IMR-90 (cell line): Measurements from ENCODE around the gene MTFR1L. TPM values are rescaled to one million over a fixed set of nuclear protein-coding genes. Genes with fewer than 3 reads are reported as not detected.

ENCODE experiments used
- ATAC-seq: fragments of 200-7000 bp; cut with Tn5 transposase; 2 replicates; pipeline ENCODE4 v1.9.1; 2020; ENCODE audit warnings: low read depth, mild to moderate bottlenecking, moderate library complexity
- BruUV-seq: library from RNA; stranded (reverse); fragments of 400-500 nt; replicated peaks from 2 replicates; lab custom pipeline; 2021; lab: Mats Ljungman, UMichigan
- CTCF ChIA-PET: fragments of 300-600 bp; formaldehyde crosslinking; extraction: SDS; loops from one replicate; lab custom pipeline; 2021; ENCODE audit warnings: antibody characterized with exemption; lab: Yijun Ruan, JAX
- POLR2A ChIA-PET: fragments of 300-600 bp; sonication (Branson Sonifier 250); formaldehyde crosslinking; loops from one replicate; lab custom pipeline; 2022; ENCODE audit warnings: antibody characterized with exemption; ENCODE audit not compliant: unreplicated experiment; lab: Charles Lee
- DNase-seq: peaks from one replicate; pipeline ENCODE4 v3.0.0; 2013
- H2AFZ ChIP-seq: replicated peaks from 2 replicates; pipeline ENCODE3; 2013; ENCODE audit warnings: low read length, mild to moderate bottlenecking; ENCODE audit not compliant: poor library complexity
- H2AK5ac ChIP-seq: 2 replicates; pipeline ENCODE4 v1.6.1; 2013; ENCODE audit warnings: low read depth, low read length, inconsistent platforms
- H2AK9ac ChIP-seq: replicated peaks from 2 replicates; pipeline ENCODE3; 2013; ENCODE audit warnings: mild to moderate bottlenecking, low read depth, low read length, moderate library complexity; ENCODE audit not compliant: poor library complexity
- H2BK120ac ChIP-seq: 2 replicates; pipeline ENCODE4 v1.6.1; 2013; ENCODE audit warnings: low read depth, low read length, inconsistent platforms
- H2BK15ac ChIP-seq: 3 replicates; pipeline ENCODE4 v1.6.1; 2013; ENCODE audit warnings: low read depth, low read length, inconsistent platforms
- H2BK20ac ChIP-seq: 2 replicates; pipeline ENCODE4 v1.6.1; 2013; ENCODE audit warnings: low read depth, mild to moderate bottlenecking, inconsistent platforms, low read length, moderate library complexity
- H2BK5ac ChIP-seq: 2 replicates; pipeline ENCODE4 v1.6.1; 2013; ENCODE audit warnings: mild to moderate bottlenecking, low read depth, low read length, inconsistent platforms; ENCODE audit not compliant: poor library complexity, severe bottlenecking
- H3K14ac ChIP-seq: replicated peaks from 2 replicates; pipeline ENCODE4 v1.6.1; 2013; ENCODE audit warnings: low read depth, low read length, inconsistent platforms
- H3K18ac ChIP-seq: 2 replicates; pipeline ENCODE4 v1.6.1; 2013; ENCODE audit warnings: low read depth, low read length, control low read depth
- H3K23ac ChIP-seq: 2 replicates; pipeline ENCODE4 v1.6.1; 2013; ENCODE audit warnings: low read depth, low read length, inconsistent platforms
- H3K27ac ChIP-seq: 2 replicates; pipeline ENCODE4 v1.5.1; 2013; ENCODE audit warnings: mild to moderate bottlenecking, control low read depth, low read length; ENCODE audit not compliant: insufficient read depth
- H3K27me3 ChIP-seq: 2 replicates; pipeline ENCODE4 v1.6.1; 2013; ENCODE audit warnings: low read length; ENCODE audit not compliant: control insufficient read depth, insufficient read depth
- H3K36me3 ChIP-seq: 2 replicates; pipeline ENCODE4 v1.6.1; 2013; ENCODE audit warnings: low read length, mixed read lengths; ENCODE audit not compliant: control insufficient read depth, insufficient read depth
- H3K4ac ChIP-seq: 2 replicates; pipeline ENCODE4 v1.6.1; 2013; ENCODE audit warnings: low read depth, low read length, inconsistent platforms
- H3K4me1 ChIP-seq: 2 replicates; pipeline ENCODE4 v1.6.1; 2013; ENCODE audit warnings: low read length, mixed read lengths; ENCODE audit not compliant: control insufficient read depth, insufficient read depth
- H3K4me2 ChIP-seq: 2 replicates; pipeline ENCODE4 v1.6.1; 2013; ENCODE audit warnings: low read depth, mild to moderate bottlenecking, control low read depth, low read length, moderate library complexity
- H3K4me3 ChIP-seq: 2 replicates; pipeline ENCODE4 v1.5.1; 2013; ENCODE audit warnings: low read depth, mild to moderate bottlenecking, control low read depth, low read length, moderate library complexity; ENCODE audit not compliant: insufficient read depth
- H3K56ac ChIP-seq: 2 replicates; pipeline ENCODE4 v1.6.1; 2013; ENCODE audit warnings: low read length, inconsistent platforms; ENCODE audit not compliant: insufficient read depth; ENCODE audit errors: extremely low read depth
- H3K79me1 ChIP-seq, 2 experiments: 2 replicates each; pipeline ENCODE4 v1.6.1; 2013; ENCODE audit warnings: low read length in 2 of 2, inconsistent platforms in 1 of 2, low read depth in 1 of 2
- H3K9ac ChIP-seq: 2 replicates; pipeline ENCODE4 v1.6.1; 2013; ENCODE audit warnings: low read depth, low read length, control low read depth
- H3K9me1 ChIP-seq: 2 replicates; pipeline ENCODE4 v1.6.1; 2013; ENCODE audit warnings: low read length, inconsistent platforms; ENCODE audit not compliant: insufficient read depth
- H3K9me3 ChIP-seq: 2 replicates; pipeline ENCODE4 v1.6.1; 2013; ENCODE audit warnings: low read length; ENCODE audit not compliant: control insufficient read depth, insufficient read depth
- H4K20me1 ChIP-seq: 2 replicates; pipeline ENCODE4 v1.6.1; 2013; ENCODE audit warnings: low read length, inconsistent platforms; ENCODE audit not compliant: insufficient read depth
- H4K5ac ChIP-seq: 2 replicates; pipeline ENCODE4 v1.6.1; 2013; ENCODE audit warnings: mild to moderate bottlenecking, low read depth, low read length, control low read depth
- H4K8ac ChIP-seq, 2 experiments: 2 replicates each; pipeline ENCODE4 v1.6.1; 2013; ENCODE audit warnings: low read depth in 2 of 2, low read length in 2 of 2, control low read depth in 1 of 2, inconsistent platforms in 1 of 2
- H4K91ac ChIP-seq: 2 replicates; pipeline ENCODE4 v1.6.1; 2013; ENCODE audit warnings: low read depth, low read length, inconsistent platforms; ENCODE audit not compliant: insufficient read depth
- BHLHE40 ChIP-seq: fragments of 150-350 bp; IDR thresholded peaks from 2 replicates; pipeline ENCODE4 v1.6.1; 2016; ENCODE audit warnings: mild to moderate bottlenecking, low read depth, low read length
- CEBPB ChIP-seq: IDR thresholded peaks from 2 replicates; pipeline ENCODE4 v1.6.1; 2012; ENCODE audit warnings: low read depth, low read length, improper control_type of control experiment
- CHD1 ChIP-seq: IDR thresholded peaks from 2 replicates; pipeline ENCODE4 v1.6.1; 2012; ENCODE audit warnings: low read depth, low read length, improper control_type of control experiment
- MAZ ChIP-seq: IDR thresholded peaks from 2 replicates; pipeline ENCODE4 v1.6.1; 2012; ENCODE audit warnings: low read depth, mild to moderate bottlenecking, low read length, improper control_type of control experiment, moderate library complexity, borderline replicate concordance
- MXI1 ChIP-seq: IDR thresholded peaks from 2 replicates; pipeline ENCODE4 v1.6.1; 2012; ENCODE audit warnings: low read depth, mild to moderate bottlenecking, low read length, moderate library complexity, borderline replicate concordance
- POLR2A ChIP-seq: IDR thresholded peaks from 2 replicates; pipeline ENCODE4 v1.6.1; 2012; ENCODE audit warnings: mild to moderate bottlenecking, low read depth, low read length
- RAD21 ChIP-seq: IDR thresholded peaks from 2 replicates; pipeline ENCODE4 v1.6.1; 2012; ENCODE audit warnings: low read length, improper control_type of control experiment
- RCOR1 ChIP-seq: IDR thresholded peaks from 2 replicates; pipeline ENCODE4 v1.6.1; 2012; ENCODE audit warnings: mild to moderate bottlenecking, low read length, improper control_type of control experiment; ENCODE audit not compliant: insufficient replicate concordance
- USF2 ChIP-seq: fragments of 150-350 bp; IDR thresholded peaks from 2 replicates; pipeline ENCODE4 v1.6.1; 2017; ENCODE audit warnings: mild to moderate bottlenecking, antibody characterized with exemption, low read length, low read depth
- WGBS, 2 experiments: methylation state at CpG; one replicate each; pipeline versions ENCODE4 v1.1.5 to v1.1.7; 2013; ENCODE audit warnings: missing lambda C conversion rate in 2 of 2; ENCODE audit not compliant: insufficient read length in 1 of 2; ENCODE audit errors: extremely low coverage in 2 of 2; 5-methylcytosine and 5-hydroxymethylcytosine counted together
- dilution Hi-C: fragments of 300-500 bp; cut with HindIII; formaldehyde crosslinking; loops from one replicate; pipeline ENCODE4 v1.14.3; 2018; ENCODE audit warnings: low sequenced_read_pairs; ENCODE audit not compliant: unreplicated experiment
- in situ Hi-C: fragments of 300-500 bp; cut with MboI; formaldehyde crosslinking; loops from 3 replicates; pipeline ENCODE4 v1.14.3; 2019; ENCODE audit warnings: low sequenced_read_pairs, inconsistent platforms, mixed read lengths
- intact Hi-C: fragments of 100-400 bp; cut with micrococcal nuclease; formaldehyde crosslinking; loops from 2 replicates; pipeline ENCODE4 v1.10.0; 2022
- polyA plus RNA-seq, 3 experiments: library from polyadenylated mRNA; depleted of rRNA; stranded (reverse); fragments of >200 nt; gene quantifications; 2 replicates each; pipeline ENCODE4 v1.2.3, GENCODE V29; 2012; ENCODE audit warnings: low replicate concordance in 1 of 3
- total RNA-seq: library from RNA; depleted of rRNA; stranded (reverse); fragments of >200 nt; gene quantifications from 2 replicates; pipeline ENCODE4 v1.2.3, GENCODE V29; 2012

Gene MTFR1L
- total and polyA plus RNA-seq, 2 of the 4 experiments (the other 2 are of a cell fraction): 69.1 to 69.7 TPM

GRCh38 chr1:25875154-25875855 is 55.6 kb downstream of the MTFR1L start, which contains the start of gene PAQR7:
Gene PAQR7, minus strand, starts transcription at chr1:25875708. Its CDS starts 11,869 bp downstream, at chr1:25863839.
- no peaks in the 10 kb centered on the region for H3K9me3 ChIP-seq
- H2AK5ac ChIP-seq: peak within 1 kb of the TSS; percentile 88
- 0 out of 2 replicates have a peak within 1 kb of the TSS, but pooled peaks have one; percentile 36 for H2BK20ac ChIP-seq
- peak within 1 kb of the TSS; percentile 68 for H3K18ac ChIP-seq
- no TSS peak for BruUV-seq
- H2BK5ac ChIP-seq: peak within 1 kb of the TSS; percentile 14
- in situ Hi-C loops: no loop called here
- peak within 1 kb of the TSS; percentile 87 to 98 for H4K8ac ChIP-seq
- peak within 1 kb of the TSS; percentile 32; the same call in 1 of the 2 replicates for H3K56ac ChIP-seq
- DNase-seq (peak; percentile 70), ATAC-seq (peak; percentile 90)
- peaks cover 2% of the 10 kb centered on the region for H3K36me3 ChIP-seq
- peak; percentile 26; the same call in 1 of the 2 replicates for TF ChIP-seq BHLHE40
- peak; percentile 57; the same call in 1 of the 2 replicates for TF ChIP-seq MAZ
- no peak for TF ChIP-seq RCOR1
- 0 out of 2 replicates have a peak, but pooled peaks have one; percentile 8 for TF ChIP-seq RAD21
- no peak for TF ChIP-seq POLR2A
- peak; percentile 83 for TF ChIP-seq USF2
- TF ChIP-seq MXI1: peak; percentile 70
- TF ChIP-seq CHD1: no peak
- TF ChIP-seq CEBPB: no peak
- H3K9ac ChIP-seq: peak within 1 kb of the TSS; percentile 80
- ChIA-PET POLR2A (interaction anchor here (0.8 to 0.9 kb wide), 2 partner anchors 11 to 17 kb away, joined by 4 read pairs; no protein-coding TSS in a partner anchor), CTCF (interaction anchor here (0.7 to 1.3 kb wide), 2 partner anchors 20 to 122 kb away, joined by 3 to 4 read pairs; partner anchors contain the start of gene PAFAH2)
- H3K79me1 ChIP-seq: peaks cover 38 to 39% of the 10 kb centered on the region in 2 experiments
- dilution Hi-C loops: no loop called here
- peak within 1 kb of the TSS; percentile 54 for H3K4me3 ChIP-seq
- peak within 1 kb of the TSS; percentile 96 for H4K5ac ChIP-seq
- H3K23ac ChIP-seq: peak within 1 kb of the TSS; percentile 99
- H3K4me1 ChIP-seq: peaks cover 18% of the 10 kb centered on the region
- H4K20me1 ChIP-seq: 0 out of 2 replicates have a peak, but pooled peaks cover 3% of the 10 kb centered on the region
- peak within 1 kb of the TSS; percentile 96 for H2AFZ ChIP-seq
- peak within 1 kb of the TSS; percentile 98 for H2AK9ac ChIP-seq
- whole genome bisulfite sequencing, 2 experiments: 0% methylated on average over 69 of the region's 75 CpGs; no CpG with 5 or more reads in 1 of the 2 experiments
- H2BK15ac ChIP-seq: peak within 1 kb of the TSS; percentile 74; the same call in 1 of the 3 replicates
- peak within 1 kb of the TSS; percentile 96 for H3K4ac ChIP-seq
- H3K27me3 ChIP-seq: no peaks in the 10 kb centered on the region
- intact Hi-C loops: no loop called here
- peak within 1 kb of the TSS; percentile 97 for H3K14ac ChIP-seq
- H4K91ac ChIP-seq: peak within 1 kb of the TSS; percentile 88
- H3K27ac ChIP-seq: peak within 1 kb of the TSS; percentile 58
- H3K9me1 ChIP-seq: peaks cover 5% of the 10 kb centered on the region; the same call in 1 of the 2 replicates
- H2BK120ac ChIP-seq: peak within 1 kb of the TSS; percentile 63
- H3K4me2 ChIP-seq: peak within 1 kb of the TSS; percentile 97
